ENCODE data around the gene SKOR1.
A peak's percentile ranks its signal among the peaks of the same experiment; 100 is the strongest.

DNA sequence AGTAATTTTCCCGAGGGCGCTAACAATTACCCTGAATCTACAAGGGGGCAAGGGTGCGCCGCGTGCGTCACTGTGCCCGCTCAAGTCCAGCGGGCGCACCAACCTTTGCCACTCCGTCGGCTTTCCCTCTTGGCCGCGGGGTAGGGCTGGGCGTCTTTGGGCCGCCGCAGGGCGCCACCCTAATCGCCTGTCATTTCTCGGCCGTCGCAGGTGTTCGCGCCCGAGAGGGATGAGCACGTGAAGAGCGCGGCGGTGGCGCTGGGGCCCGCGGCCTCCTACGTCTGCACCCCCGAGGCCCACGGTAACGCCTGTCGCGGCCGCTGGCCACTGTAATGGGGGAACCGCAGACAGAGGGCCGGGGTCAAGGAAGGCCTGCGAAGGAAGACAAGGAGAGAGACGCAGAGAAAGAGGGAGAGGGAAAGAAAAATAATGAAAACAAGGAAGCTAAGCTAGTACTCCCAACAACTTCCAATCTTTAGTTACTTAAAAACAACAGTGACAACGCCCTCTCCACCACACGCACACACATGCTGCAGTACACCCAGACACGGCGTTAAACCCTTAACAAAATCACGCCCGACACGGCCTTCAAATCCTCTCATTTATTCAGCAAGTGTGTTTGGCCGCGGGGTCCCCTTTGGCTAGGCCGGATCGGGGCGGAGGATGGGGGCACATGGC is 3.8 kb downstream of the SKOR1 start:
- TF ChIP-seq, protein P1, sequence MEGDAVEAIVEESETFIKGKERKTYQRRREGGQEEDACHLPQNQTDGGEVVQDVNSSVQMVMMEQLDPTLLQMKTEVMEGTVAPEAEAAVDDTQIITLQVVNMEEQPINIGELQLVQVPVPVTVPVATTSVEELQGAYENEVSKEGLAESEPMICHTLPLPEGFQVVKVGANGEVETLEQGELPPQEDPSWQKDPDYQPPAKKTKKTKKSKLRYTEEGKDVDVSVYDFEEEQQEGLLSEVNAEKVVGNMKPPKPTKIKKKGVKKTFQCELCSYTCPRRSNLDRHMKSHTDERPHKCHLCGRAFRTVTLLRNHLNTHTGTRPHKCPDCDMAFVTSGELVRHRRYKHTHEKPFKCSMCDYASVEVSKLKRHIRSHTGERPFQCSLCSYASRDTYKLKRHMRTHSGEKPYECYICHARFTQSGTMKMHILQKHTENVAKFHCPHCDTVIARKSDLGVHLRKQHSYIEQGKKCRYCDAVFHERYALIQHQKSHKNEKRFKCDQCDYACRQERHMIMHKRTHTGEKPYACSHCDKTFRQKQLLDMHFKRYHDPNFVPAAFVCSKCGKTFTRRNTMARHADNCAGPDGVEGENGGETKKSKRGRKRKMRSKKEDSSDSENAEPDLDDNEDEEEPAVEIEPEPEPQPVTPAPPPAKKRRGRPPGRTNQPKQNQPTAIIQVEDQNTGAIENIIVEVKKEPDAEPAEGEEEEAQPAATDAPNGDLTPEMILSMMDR (IDR thresholded peaks at IDR 0.05; ENCODE audit: insufficient read depth, low read depth, low read length): no peak
- peak; percentile 77 for TF ChIP-seq EZH2 (IDR thresholded peaks at IDR 0.05; ENCODE audit: insufficient read depth, low read length)
